ENCODE measurements around the gene PPM1G.
A peak's percentile ranks its signal among the peaks of the same experiment; 100 is the strongest.
"Not testable (repeated sequence)": the region's sequence is repeated elsewhere in the genome, so short reads cannot be mapped to it uniquely, and the experiment has no call there.

PPM1G gene

GRCh38 chr2:27409321-27410073, at the start of gene PPM1G:
Gene PPM1G, minus strand, starts transcription at chr2:27409591. Its CDS starts 169 bp downstream, at chr2:27409422.
- DNase-seq: peak; percentile 92

GRCh38 chr2:27453968-27454367, 44.6 kb upstream of the PPM1G start:
- no peak for DNase-seq

- DNase-seq: no peak
Observed at GRCh38 chr2:27451095-27451494, 41.7 kb upstream of the PPM1G start.

- no peak for DNase-seq
Observed at GRCh38 chr2:27448381-27448780, 39.0 kb upstream of the PPM1G start.

- peak; percentile 91 for DNase-seq
Observed at GRCh38 chr2:27446057-27446456, 36.7 kb upstream of the PPM1G start.

GRCh38 chr2:27445615-27446014, 36.2 kb upstream of the PPM1G start:
- DNase-seq: no peak

GRCh38 chr2:27445155-27445554, 35.8 kb upstream of the PPM1G start:
- DNase-seq: no peak

GRCh38 chr2:27442920-27443282, 33.5 kb upstream of the PPM1G start:
- no peak for DNase-seq

GRCh38 chr2:27441958-27442919, 32.8 kb upstream of the PPM1G start, which contains the start of gene KRTCAP3:
Gene KRTCAP3, plus strand, starts transcription at chr2:27442381. Its CDS starts 32 bp downstream, at chr2:27442413.
- peak; percentile 66 for DNase-seq

GRCh38 chr2:27441226-27441926, 32.0 kb upstream of the PPM1G start:
- no peak for DNase-seq

- DNase-seq: no peak
Observed at GRCh38 chr2:27435628-27436027, 26.2 kb upstream of the PPM1G start.

GRCh38 chr2:27431395-27431794, 22.0 kb upstream of the PPM1G start:
- no peak for DNase-seq

- DNase-seq: peak; percentile 28
Observed at GRCh38 chr2:27428978-27429541, 19.7 kb upstream of the PPM1G start.

- peak; percentile 84 for DNase-seq
Observed at GRCh38 chr2:27428213-27428977, 19.0 kb upstream of the PPM1G start, which contains the start of gene NRBP1. Gene NRBP1, plus strand, starts transcription at chr2:27428631. Its CDS starts 4,643 bp downstream, at chr2:27433274.

- no peak for DNase-seq
Observed at GRCh38 chr2:27427863-27428212, 18.4 kb upstream of the PPM1G start.

- DNase-seq: not testable (repeated sequence)
Observed at GRCh38 chr2:27425039-27425438, 15.6 kb upstream of the PPM1G start.

- DNase-seq: no peak
Observed at GRCh38 chr2:27422958-27423357, 13.6 kb upstream of the PPM1G start.

- DNase-seq: no peak
Observed at GRCh38 chr2:27421660-27422250, 12.4 kb upstream of the PPM1G start.

- DNase-seq: no peak
Observed at GRCh38 chr2:27420996-27421395, 11.6 kb upstream of the PPM1G start.

- no peak for DNase-seq
Observed at GRCh38 chr2:27416151-27416550, 6.8 kb upstream of the PPM1G start.

- DNase-seq: no peak
Observed at GRCh38 chr2:27412419-27413152, 3.2 kb upstream of the PPM1G start.
